GM20000 (cell line): ENCODE data around the gene RNF150.

Source experiments
- DNase-seq: peaks from one replicate; pipeline ENCODE4 v3.0.0; 2012; ENCODE audit warnings: low spot score
- TF ChIP-seq, protein P1 (sequence below): IDR thresholded peaks from 2 replicates; pipeline ENCODE4 v1.5.1; 2012; ENCODE audit warnings: mild to moderate bottlenecking, control low read depth; ENCODE audit errors: extremely low read depth, missing control alignments

RNF150 gene

DNA sequence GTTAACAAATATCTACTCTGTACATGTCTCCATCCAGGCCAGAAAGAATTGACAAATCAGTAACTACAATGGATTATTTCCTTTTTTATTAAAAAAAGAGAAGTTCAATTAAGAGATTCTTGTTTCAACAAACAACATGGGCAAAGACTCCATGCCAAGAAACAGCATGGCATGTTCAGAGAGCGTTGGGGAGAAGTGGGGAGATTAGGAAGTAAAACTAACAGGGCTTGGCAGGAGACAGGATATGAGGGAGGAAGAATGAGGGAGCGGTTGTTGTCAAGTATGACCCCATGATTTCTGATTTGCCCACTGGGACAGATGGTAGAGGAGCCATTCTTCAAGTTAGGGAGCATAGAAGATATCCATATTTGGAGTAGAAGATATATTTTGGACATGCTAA is 128.4 kb downstream of the RNF150 start:
- TF ChIP-seq, protein P1, sequence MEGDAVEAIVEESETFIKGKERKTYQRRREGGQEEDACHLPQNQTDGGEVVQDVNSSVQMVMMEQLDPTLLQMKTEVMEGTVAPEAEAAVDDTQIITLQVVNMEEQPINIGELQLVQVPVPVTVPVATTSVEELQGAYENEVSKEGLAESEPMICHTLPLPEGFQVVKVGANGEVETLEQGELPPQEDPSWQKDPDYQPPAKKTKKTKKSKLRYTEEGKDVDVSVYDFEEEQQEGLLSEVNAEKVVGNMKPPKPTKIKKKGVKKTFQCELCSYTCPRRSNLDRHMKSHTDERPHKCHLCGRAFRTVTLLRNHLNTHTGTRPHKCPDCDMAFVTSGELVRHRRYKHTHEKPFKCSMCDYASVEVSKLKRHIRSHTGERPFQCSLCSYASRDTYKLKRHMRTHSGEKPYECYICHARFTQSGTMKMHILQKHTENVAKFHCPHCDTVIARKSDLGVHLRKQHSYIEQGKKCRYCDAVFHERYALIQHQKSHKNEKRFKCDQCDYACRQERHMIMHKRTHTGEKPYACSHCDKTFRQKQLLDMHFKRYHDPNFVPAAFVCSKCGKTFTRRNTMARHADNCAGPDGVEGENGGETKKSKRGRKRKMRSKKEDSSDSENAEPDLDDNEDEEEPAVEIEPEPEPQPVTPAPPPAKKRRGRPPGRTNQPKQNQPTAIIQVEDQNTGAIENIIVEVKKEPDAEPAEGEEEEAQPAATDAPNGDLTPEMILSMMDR = no peak
- no peak for DNase-seq

- TF ChIP-seq, protein P1 = no peak
- no peak for DNase-seq
These were observed 130.1 kb downstream of the RNF150 start for GRCh38 chr4:141003193-141003592.

GRCh38 chr4:141002323-141002805 is 130.9 kb downstream of the RNF150 start:
- TF ChIP-seq, protein P1 = no peak
- no peak for DNase-seq

DNA sequence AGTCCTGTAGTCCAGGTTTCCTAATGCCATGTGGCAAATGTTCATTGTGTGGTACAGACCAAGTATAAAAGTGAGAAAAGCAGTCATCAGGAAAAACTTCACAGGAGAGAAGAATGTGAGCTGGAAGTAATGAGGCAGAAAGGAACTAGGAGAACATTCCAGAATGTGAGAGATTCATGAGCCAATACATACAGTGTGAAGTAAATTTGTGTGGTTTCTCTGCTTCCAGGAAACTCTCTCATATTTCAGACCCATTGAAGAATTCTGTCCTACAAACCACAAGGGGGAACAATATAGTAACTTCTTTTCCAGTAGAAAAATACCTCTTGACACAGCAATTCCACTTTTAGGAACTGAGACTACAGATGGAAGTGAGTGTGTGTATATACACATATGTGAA is 136.5 kb downstream of the RNF150 start:
- TF ChIP-seq, protein P1 = no peak
- no peak for DNase-seq

DNA sequence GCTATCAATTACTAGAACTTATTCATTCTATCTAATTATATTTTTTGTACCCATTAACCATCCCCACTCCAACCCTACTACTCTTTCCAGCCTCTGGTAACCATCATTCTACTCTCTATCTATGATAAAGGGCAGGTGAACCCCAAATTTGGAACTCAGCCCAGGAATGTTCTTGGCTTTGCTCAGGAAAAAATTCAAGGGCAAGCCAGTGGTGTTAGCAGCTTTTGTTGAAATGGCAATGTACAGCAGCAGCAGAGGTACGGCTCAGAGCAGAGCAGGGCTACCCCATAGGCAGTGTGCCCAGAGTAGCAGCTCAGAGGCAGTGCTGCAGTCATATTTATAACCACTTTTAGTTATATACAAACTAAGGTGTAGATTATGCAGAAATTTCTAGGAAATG is 138.2 kb downstream of the RNF150 start:
- DNase-seq = no peak
- TF ChIP-seq, protein P1 = no peak

- DNase-seq = no peak
- TF ChIP-seq, protein P1 = no peak
These were observed 139.3 kb downstream of the RNF150 start for GRCh38 chr4:140994015-140994414.

DNA sequence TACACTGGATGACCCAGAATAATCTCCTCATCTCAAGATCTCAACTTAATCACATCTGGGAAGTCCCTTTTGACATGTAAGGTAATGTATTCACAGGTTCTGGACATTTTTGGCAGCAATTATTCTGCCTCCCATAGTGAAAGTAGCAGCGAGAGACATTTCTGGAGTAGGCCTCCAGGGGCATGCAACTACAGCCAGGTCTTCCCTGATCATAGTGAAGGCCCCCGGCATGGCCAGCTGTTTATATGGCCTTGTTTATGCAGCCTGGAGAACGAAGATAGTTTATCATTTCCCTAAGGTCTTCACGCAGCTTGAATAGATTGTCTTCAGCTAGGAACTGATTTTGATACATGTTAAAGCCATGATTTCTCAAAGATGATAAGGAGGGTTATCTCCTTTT is 139.9 kb downstream of the RNF150 start:
- TF ChIP-seq, protein P1 = no peak
- DNase-seq = no peak
